Peyer's patch (tissue), 4 donors: ENCODE measurements around the gene ZC3H11A.
"Not testable (repeated sequence)": the region's sequence is repeated elsewhere in the genome, so short reads cannot be mapped to it uniquely, and the experiment has no call there.

Source experiments
- POLR2A ChIP-seq, 2 donors: fragments of 450-650 bp; IDR thresholded peaks; one replicate each; pipeline ENCODE4 v1.5.1; 2017; ENCODE audit warnings: antibody characterized with exemption in 2 of 2, mild to moderate bottlenecking in 2 of 2, moderate library complexity in 2 of 2
- TF ChIP-seq, protein P1 (sequence below), 6 experiments: fragments of 450-650 bp in 4 of 6; fragments of 200-600 bp in 2 of 6; sonication (generic) in 1 of 6; IDR thresholded peaks; one replicate each; pipeline ENCODE4 v1.5.1; 2017 to 2019; ENCODE audit warnings: antibody characterized with exemption in 6 of 6, mild to moderate bottlenecking in 3 of 6, moderate library complexity in 1 of 6

DNA sequence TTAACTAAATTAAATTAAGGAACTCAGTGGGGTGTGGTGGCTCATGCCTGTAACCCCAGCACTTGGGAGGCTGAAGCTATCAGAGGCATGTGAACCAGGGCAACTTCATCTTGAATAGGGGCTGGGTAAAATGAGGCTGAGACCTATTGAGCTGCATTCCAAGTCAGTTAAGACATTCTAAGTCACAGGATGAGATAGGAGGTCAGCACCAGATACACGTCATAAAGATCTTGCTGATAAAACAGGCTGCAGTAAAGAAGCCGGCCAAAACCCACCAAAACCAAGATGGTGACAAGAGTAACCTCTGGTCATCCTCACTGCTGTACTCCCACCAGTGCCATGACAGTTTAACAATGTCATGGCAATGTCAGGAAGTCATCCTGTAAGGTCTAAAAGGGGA, 36.7 kb upstream of the ZC3H11A start:
- TF ChIP-seq POLR2A (IDR thresholded peaks at IDR 0.05) = not testable (repeated sequence)
- TF ChIP-seq, protein P1, sequence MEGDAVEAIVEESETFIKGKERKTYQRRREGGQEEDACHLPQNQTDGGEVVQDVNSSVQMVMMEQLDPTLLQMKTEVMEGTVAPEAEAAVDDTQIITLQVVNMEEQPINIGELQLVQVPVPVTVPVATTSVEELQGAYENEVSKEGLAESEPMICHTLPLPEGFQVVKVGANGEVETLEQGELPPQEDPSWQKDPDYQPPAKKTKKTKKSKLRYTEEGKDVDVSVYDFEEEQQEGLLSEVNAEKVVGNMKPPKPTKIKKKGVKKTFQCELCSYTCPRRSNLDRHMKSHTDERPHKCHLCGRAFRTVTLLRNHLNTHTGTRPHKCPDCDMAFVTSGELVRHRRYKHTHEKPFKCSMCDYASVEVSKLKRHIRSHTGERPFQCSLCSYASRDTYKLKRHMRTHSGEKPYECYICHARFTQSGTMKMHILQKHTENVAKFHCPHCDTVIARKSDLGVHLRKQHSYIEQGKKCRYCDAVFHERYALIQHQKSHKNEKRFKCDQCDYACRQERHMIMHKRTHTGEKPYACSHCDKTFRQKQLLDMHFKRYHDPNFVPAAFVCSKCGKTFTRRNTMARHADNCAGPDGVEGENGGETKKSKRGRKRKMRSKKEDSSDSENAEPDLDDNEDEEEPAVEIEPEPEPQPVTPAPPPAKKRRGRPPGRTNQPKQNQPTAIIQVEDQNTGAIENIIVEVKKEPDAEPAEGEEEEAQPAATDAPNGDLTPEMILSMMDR (IDR thresholded peaks at IDR 0.05) = not testable (repeated sequence)
